Activated T-helper 17 cell treated with anti-CD3 and anti-CD28 coated beads, Interleukin-2, amount 50 U/mL, for 72 hours (primary cell): ENCODE measurements around the gene KCNK3. TPM values are rescaled to one million over a fixed set of nuclear protein-coding genes. Genes with fewer than 3 reads are reported as not detected.
"Not testable (repeated sequence)": the region's sequence is repeated elsewhere in the genome, so short reads cannot be mapped to it uniquely, and the experiment has no call there.

Source experiments
- ATAC-seq: fragments of 150-1000 bp; cut with Tn5 transposase; replicated peaks from 2 replicates; pipeline ENCODE4 v1.10.0; 2021; ENCODE audit warnings: mild to moderate bottlenecking, moderate library complexity
- H3K27ac Mint-ChIP-seq: one replicate; pipeline ENCODE4 v1.8.0; 2022; ENCODE audit warnings: mixed read lengths
- H3K27me3 Mint-ChIP-seq: one replicate; pipeline ENCODE4 v1.8.0; 2022; ENCODE audit warnings: mixed read lengths
- H3K36me3 Mint-ChIP-seq: one replicate; pipeline ENCODE4 v1.8.0; 2022; ENCODE audit warnings: low read depth, mild to moderate bottlenecking, mixed read lengths
- H3K4me1 Mint-ChIP-seq: one replicate; pipeline ENCODE4 v1.8.0; 2022; ENCODE audit warnings: mixed read lengths
- H3K4me3 Mint-ChIP-seq: one replicate; pipeline ENCODE4 v1.8.0; 2022; ENCODE audit warnings: mild to moderate bottlenecking, mixed read lengths
- H3K9me3 Mint-ChIP-seq: one replicate; pipeline ENCODE4 v1.8.0; 2022; ENCODE audit warnings: mixed read lengths
- total RNA-seq, 2 donors: library from RNA; stranded (reverse); gene quantifications; one replicate each; pipeline ENCODE4 v1.2.3, GENCODE V29; 2022

Gene KCNK3
- total RNA-seq, 2 donors from 2014 or later, result not detected

GRCh38 chr2:26733413-26733812 is 40.9 kb downstream of the KCNK3 start:
- no peak overlapping the region for H3K4me3 Mint-ChIP-seq
- no peaks in the 10 kb centered on the region for H3K4me1 Mint-ChIP-seq
- no peaks in the 10 kb centered on the region for H3K9me3 Mint-ChIP-seq
- peaks cover 15% of the 10 kb centered on the region for H3K27me3 Mint-ChIP-seq
- no peaks in the 10 kb centered on the region for H3K36me3 Mint-ChIP-seq
- no peak for ATAC-seq
- H3K27ac Mint-ChIP-seq, result no peak overlapping the region

DNA sequence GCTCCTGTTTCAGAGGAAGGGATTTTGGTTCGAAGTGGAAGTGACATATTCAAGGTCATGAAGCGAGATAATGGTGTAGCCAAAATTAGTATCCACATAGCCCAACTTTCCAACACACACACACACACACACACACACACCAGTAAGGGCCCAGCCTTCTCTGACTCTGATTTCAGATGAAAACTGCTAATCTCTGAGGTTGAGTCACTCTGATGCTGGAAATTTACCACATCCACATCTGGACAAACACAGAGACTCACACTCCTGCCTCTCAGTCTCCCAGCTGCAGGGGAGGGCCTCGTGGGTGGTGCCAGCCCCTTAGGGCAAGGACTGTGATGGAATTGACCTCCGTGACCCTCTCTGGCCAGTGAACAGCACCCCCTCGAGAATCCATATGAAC is 42.6 kb downstream of the KCNK3 start:
- no peaks in the 10 kb centered on the region for H3K4me1 Mint-ChIP-seq
- H3K36me3 Mint-ChIP-seq, result no peaks in the 10 kb centered on the region
- H3K27ac Mint-ChIP-seq, result no peak overlapping the region
- H3K27me3 Mint-ChIP-seq, result peaks cover 15% of the 10 kb centered on the region
- no peaks in the 10 kb centered on the region for H3K9me3 Mint-ChIP-seq
- ATAC-seq, result no peak
- H3K4me3 Mint-ChIP-seq, result no peak overlapping the region

GRCh38 chr2:26735883-26736588 is 43.5 kb downstream of the KCNK3 start:
- Mint-ChIP-seq H3K9me3 (no peaks in the 10 kb centered on the region), H3K36me3 (no peaks in the 10 kb centered on the region), H3K27ac (no peak overlapping the region), H3K4me1 (no peaks in the 10 kb centered on the region), H3K27me3 (peaks cover 13% of the 10 kb centered on the region), H3K4me3 (no peak overlapping the region)
- no peak for ATAC-seq

- no peaks in the 10 kb centered on the region for H3K36me3 Mint-ChIP-seq
- no peak for ATAC-seq
- H3K4me3 Mint-ChIP-seq, result no peak overlapping the region
- no peaks in the 10 kb centered on the region for H3K9me3 Mint-ChIP-seq
- H3K27me3 Mint-ChIP-seq, result peaks cover 9% of the 10 kb centered on the region
- no peak overlapping the region for H3K27ac Mint-ChIP-seq
- no peaks in the 10 kb centered on the region for H3K4me1 Mint-ChIP-seq
These were observed 44.7 kb downstream of the KCNK3 start for GRCh38 chr2:26737221-26737620.

- H3K27me3 Mint-ChIP-seq, result peaks cover 6% of the 10 kb centered on the region
- no peak overlapping the region for H3K4me3 Mint-ChIP-seq
- ATAC-seq, result no peak
- H3K4me1 Mint-ChIP-seq, result no peaks in the 10 kb centered on the region
- H3K27ac Mint-ChIP-seq, result no peak overlapping the region
- H3K36me3 Mint-ChIP-seq, result no peaks in the 10 kb centered on the region
- H3K9me3 Mint-ChIP-seq, result no peaks in the 10 kb centered on the region
These were observed 46.0 kb downstream of the KCNK3 start for GRCh38 chr2:26738481-26738880.

- Mint-ChIP-seq H3K27me3 (peaks cover 3% of the 10 kb centered on the region), H3K4me1 (no peaks in the 10 kb centered on the region), H3K36me3 (no peaks in the 10 kb centered on the region), H3K4me3 (no peak overlapping the region), H3K27ac (no peak overlapping the region), H3K9me3 (no peaks in the 10 kb centered on the region)
- ATAC-seq, result no peak
These were observed 47.0 kb downstream of the KCNK3 start for GRCh38 chr2:26739514-26739913.

- no peaks in the 10 kb centered on the region for H3K4me1 Mint-ChIP-seq
- no peak for ATAC-seq
- H3K36me3 Mint-ChIP-seq, result no peaks in the 10 kb centered on the region
- H3K27me3 Mint-ChIP-seq, result peaks cover 3% of the 10 kb centered on the region
- H3K9me3 Mint-ChIP-seq, result no peaks in the 10 kb centered on the region
- H3K4me3 Mint-ChIP-seq, result no peak overlapping the region
- H3K27ac Mint-ChIP-seq, result no peak overlapping the region
These were observed 47.8 kb downstream of the KCNK3 start for GRCh38 chr2:26740346-26740745.

DNA sequence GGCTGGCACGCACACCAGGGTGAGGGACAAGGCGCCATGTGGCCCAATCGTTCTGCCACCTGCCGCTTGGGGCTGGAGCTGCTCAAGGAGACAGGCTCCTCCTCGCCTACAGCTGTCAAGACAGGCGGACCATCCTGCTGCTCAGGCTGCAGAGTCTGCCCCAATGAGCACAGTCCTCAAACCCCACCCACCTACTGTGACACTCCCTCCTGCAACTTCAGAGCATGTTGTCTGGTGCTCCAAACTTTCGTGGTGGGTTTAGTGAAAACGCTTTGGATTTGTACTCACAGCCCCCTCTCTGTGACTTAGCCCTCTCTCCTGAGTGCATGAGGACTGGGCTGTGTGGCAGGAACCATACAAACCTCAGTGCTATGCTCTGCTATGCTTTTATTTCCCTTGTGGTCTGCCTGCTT is 48.4 kb downstream of the KCNK3 start:
- Mint-ChIP-seq H3K4me1 (no peaks in the 10 kb centered on the region), H3K4me3 (no peak overlapping the region), H3K36me3 (no peaks in the 10 kb centered on the region), H3K9me3 (no peaks in the 10 kb centered on the region), H3K27ac (no peak overlapping the region), H3K27me3 (peaks cover 3% of the 10 kb centered on the region)
- ATAC-seq, result no peak

DNA sequence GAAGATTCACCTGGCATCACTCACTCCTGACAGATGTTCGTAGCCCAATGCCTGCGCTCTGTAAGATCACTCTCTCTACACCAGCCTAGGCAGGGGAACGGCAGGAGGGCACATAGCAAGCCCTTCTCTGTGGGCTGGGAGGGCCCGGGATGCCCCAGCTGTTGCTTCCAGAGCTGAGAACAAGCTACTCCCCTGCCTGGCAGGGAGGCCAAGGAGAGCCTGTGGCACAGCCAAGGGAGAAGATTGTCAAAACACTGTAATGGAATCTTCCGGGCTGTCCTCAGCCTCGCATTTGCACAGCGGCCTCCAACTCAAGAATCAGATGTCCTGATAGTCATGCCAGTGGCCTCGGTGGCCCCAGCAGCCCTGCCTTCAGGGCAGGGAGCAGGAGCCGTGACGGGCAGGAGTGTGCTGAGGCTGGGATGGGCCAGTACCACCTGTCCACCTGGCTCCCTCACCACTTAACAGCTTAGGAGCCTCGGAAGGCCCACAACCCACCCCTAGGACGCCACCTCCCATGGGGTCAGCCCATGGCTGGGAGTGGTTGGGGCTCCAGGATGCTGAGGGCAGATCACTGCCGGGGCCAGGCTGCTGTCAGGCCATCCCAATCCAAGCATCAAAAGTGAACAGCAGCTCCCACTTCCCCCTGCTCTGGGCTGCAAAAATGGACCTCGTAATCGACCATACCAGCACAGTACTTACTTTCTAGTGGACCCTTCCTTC is 49.7 kb downstream of the KCNK3 start:
- ATAC-seq, result no peak
- no peak overlapping the region for H3K4me3 Mint-ChIP-seq
- H3K9me3 Mint-ChIP-seq, result no peaks in the 10 kb centered on the region
- no peaks in the 10 kb centered on the region for H3K4me1 Mint-ChIP-seq
- H3K36me3 Mint-ChIP-seq, result no peaks in the 10 kb centered on the region
- peaks cover under 1% of the 10 kb centered on the region for H3K27me3 Mint-ChIP-seq
- H3K27ac Mint-ChIP-seq, result no peak overlapping the region

GRCh38 chr2:26743852-26744251 is 51.3 kb downstream of the KCNK3 start:
- no peaks in the 10 kb centered on the region for H3K9me3 Mint-ChIP-seq
- H3K4me3 Mint-ChIP-seq, result no peak overlapping the region
- ATAC-seq, result no peak
- no peaks in the 10 kb centered on the region for H3K36me3 Mint-ChIP-seq
- H3K27ac Mint-ChIP-seq, result no peak overlapping the region
- no peaks in the 10 kb centered on the region for H3K27me3 Mint-ChIP-seq
- no peaks in the 10 kb centered on the region for H3K4me1 Mint-ChIP-seq

GRCh38 chr2:26744953-26745352 is 52.4 kb downstream of the KCNK3 start:
- ATAC-seq, result no peak
- no peaks in the 10 kb centered on the region for H3K4me1 Mint-ChIP-seq
- H3K36me3 Mint-ChIP-seq, result no peaks in the 10 kb centered on the region
- no peak overlapping the region for H3K27ac Mint-ChIP-seq
- no peaks in the 10 kb centered on the region for H3K9me3 Mint-ChIP-seq
- H3K27me3 Mint-ChIP-seq, result no peaks in the 10 kb centered on the region
- H3K4me3 Mint-ChIP-seq, result no peak overlapping the region

- peak; percentile 82 for ATAC-seq
- Mint-ChIP-seq H3K9me3 (no peaks in the 10 kb centered on the region), H3K27ac (no peak overlapping the region), H3K36me3 (no peaks in the 10 kb centered on the region), H3K4me3 (no peak overlapping the region), H3K4me1 (no peaks in the 10 kb centered on the region), H3K27me3 (no peaks in the 10 kb centered on the region)
These were observed 53.2 kb downstream of the KCNK3 start for GRCh38 chr2:26745609-26746327.

GRCh38 chr2:26746934-26747333 is 54.4 kb downstream of the KCNK3 start:
- no peak for ATAC-seq
- Mint-ChIP-seq H3K36me3 (no peaks in the 10 kb centered on the region), H3K9me3 (no peaks in the 10 kb centered on the region), H3K4me3 (no peak overlapping the region), H3K27me3 (peaks cover 4% of the 10 kb centered on the region), H3K27ac (no peak overlapping the region), H3K4me1 (no peaks in the 10 kb centered on the region)

DNA sequence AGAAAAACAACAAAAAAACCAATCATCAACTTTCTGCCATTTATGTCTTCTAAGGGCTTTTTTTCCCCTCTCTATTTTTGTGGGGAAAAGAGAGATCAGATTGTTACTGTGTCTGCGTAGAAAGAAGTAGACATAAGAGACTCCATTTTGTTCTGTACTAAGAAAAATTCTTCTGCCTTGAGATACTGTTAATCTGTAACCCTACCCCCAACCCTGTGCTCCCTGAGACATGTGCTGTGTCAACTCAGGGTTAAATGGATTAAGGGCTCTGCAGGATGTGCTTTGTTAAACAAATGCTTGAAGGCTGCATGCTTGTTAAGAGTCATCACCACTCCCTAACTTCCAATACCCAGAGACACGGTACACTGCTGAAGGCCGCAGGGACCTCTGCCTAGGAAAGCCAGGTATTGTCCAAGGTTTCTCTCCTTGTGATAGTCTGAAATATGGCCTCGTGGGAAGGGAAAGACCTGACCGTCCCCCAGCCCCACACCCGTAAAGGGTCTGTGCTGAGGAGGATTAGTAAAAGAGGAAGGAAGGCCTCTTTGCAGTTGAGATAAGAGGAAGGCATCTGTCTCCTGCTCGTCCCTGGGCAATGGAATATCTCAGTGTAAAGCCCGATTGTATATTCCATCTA is 57.4 kb downstream of the KCNK3 start:
- not testable (repeated sequence) for H3K4me1 Mint-ChIP-seq, ATAC-seq, H3K36me3 Mint-ChIP-seq, H3K27ac Mint-ChIP-seq, H3K4me3 Mint-ChIP-seq, H3K27me3 Mint-ChIP-seq, H3K9me3 Mint-ChIP-seq
